Nephron progenitor cell (in vitro differentiated cells): ENCODE measurements around the gene CHST12.
"Not testable (repeated sequence)": the region's sequence is repeated elsewhere in the genome, so short reads cannot be mapped to it uniquely, and the experiment has no call there.

Experiments used
- DNase-seq: peaks from one replicate; pipeline ENCODE4 v3.0.0; 2021
- H3K27ac Mint-ChIP-seq: 2 replicates; pipeline ENCODE4 v1.8.0; 2021; ENCODE audit warnings: mild to moderate bottlenecking, moderate library complexity, mixed read lengths
- H3K27me3 Mint-ChIP-seq: 2 replicates; pipeline ENCODE4 v1.8.0; 2021; ENCODE audit warnings: mild to moderate bottlenecking, low read depth, mixed read lengths; ENCODE audit not compliant: poor library complexity
- H3K36me3 Mint-ChIP-seq: 2 replicates; pipeline ENCODE4 v1.8.0; 2021; ENCODE audit warnings: low read depth, mixed read lengths
- H3K4me1 Mint-ChIP-seq: 2 replicates; pipeline ENCODE4 v1.8.0; 2021; ENCODE audit warnings: mixed read lengths
- H3K4me3 Mint-ChIP-seq: 2 replicates; pipeline ENCODE4 v1.8.0; 2021; ENCODE audit warnings: mild to moderate bottlenecking, moderate library complexity, mixed read lengths
- H3K9me3 Mint-ChIP-seq: 2 replicates; pipeline ENCODE4 v1.8.0; 2021; ENCODE audit warnings: mild to moderate bottlenecking, moderate library complexity, mixed read lengths
- CTCF ChIP-seq: fragments of 200-600 bp; sonication (generic); IDR thresholded peaks from 2 replicates; pipeline ENCODE4 v1.5.0; 2021; ENCODE audit warnings: antibody characterized with exemption

The CHST12 gene

GRCh38 chr7:2412587-2413201 is 9.3 kb downstream of the CHST12 start:
- TF ChIP-seq CTCF, result no peak
- Mint-ChIP-seq H3K4me3 (no peak overlapping the region), H3K9me3 (no peaks in the 10 kb centered on the region), H3K4me1 (peaks cover 57% of the 10 kb centered on the region), H3K27me3 (no peaks in the 10 kb centered on the region), H3K27ac (no peak overlapping the region), H3K36me3 (peaks cover 15% of the 10 kb centered on the region)
- DNase-seq, result no peak

DNA sequence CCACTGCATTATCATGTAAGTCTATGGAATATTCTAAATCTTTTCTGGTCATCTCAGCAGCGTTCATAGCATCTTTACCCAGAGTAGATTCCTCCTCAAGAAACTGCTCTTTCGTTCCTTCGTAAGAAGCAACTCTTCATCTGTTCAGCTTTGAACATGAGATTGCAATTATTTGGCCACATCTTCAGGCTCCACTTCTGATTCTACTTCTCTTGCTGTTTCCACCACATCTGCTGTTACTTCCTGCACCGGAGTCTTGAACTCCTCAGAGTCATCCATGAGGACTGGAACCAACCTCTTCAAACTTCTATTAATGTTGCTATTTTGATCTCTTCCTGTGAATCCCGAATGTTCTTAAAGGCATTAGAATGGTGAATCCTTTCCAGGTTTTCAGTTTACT is 12.7 kb downstream of the CHST12 start:
- no peak for DNase-seq
- no peaks in the 10 kb centered on the region for H3K27me3 Mint-ChIP-seq
- no peak overlapping the region for H3K4me3 Mint-ChIP-seq
- no peak for TF ChIP-seq CTCF
- peak overlapping the region; percentile 1 for H3K27ac Mint-ChIP-seq
- no peaks in the 10 kb centered on the region for H3K9me3 Mint-ChIP-seq
- H3K36me3 Mint-ChIP-seq, result peaks cover 15% of the 10 kb centered on the region
- peaks cover 25% of the 10 kb centered on the region for H3K4me1 Mint-ChIP-seq

GRCh38 chr7:2416650-2417049 is 13.2 kb downstream of the CHST12 start:
- DNase-seq, result no peak
- no peak overlapping the region for H3K4me3 Mint-ChIP-seq
- H3K9me3 Mint-ChIP-seq, result no peaks in the 10 kb centered on the region
- no peak for TF ChIP-seq CTCF
- H3K27me3 Mint-ChIP-seq, result no peaks in the 10 kb centered on the region
- peak overlapping the region; percentile 8 for H3K27ac Mint-ChIP-seq
- peaks cover 15% of the 10 kb centered on the region for H3K36me3 Mint-ChIP-seq
- peaks cover 23% of the 10 kb centered on the region for H3K4me1 Mint-ChIP-seq

DNA sequence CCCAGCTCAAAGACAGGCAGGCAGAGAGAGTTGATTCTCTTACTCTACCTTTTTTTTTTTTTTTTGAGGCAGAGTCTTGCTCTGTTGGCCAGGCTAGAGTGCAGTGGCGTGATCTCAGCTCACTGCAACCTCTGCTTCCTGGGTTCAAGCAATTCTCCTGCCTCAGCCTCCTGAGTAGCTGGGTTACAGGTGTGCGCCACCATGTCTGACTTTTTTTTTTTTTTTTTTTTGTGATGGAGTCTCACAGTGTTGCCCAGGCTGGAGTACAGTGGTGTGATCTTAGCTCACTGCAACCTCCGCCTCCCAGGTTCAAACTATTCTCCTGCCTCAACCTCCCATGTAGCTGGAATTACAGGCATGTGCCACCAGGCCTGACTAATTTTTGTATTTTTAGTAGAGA is 13.8 kb downstream of the CHST12 start:
- H3K27ac Mint-ChIP-seq, DNase-seq, H3K9me3 Mint-ChIP-seq, H3K4me3 Mint-ChIP-seq, H3K27me3 Mint-ChIP-seq: not testable (repeated sequence)
- H3K36me3 Mint-ChIP-seq, result peaks cover 15% of the 10 kb centered on the region
- H3K4me1 Mint-ChIP-seq, result peaks cover 18% of the 10 kb centered on the region

GRCh38 chr7:2417981-2418481 is 14.6 kb downstream of the CHST12 start:
- no peak for TF ChIP-seq CTCF
- H3K4me1 Mint-ChIP-seq, result peaks cover 10% of the 10 kb centered on the region
- no peak overlapping the region for H3K27ac Mint-ChIP-seq
- H3K4me3 Mint-ChIP-seq, result no peak overlapping the region
- H3K27me3 Mint-ChIP-seq, result no peaks in the 10 kb centered on the region
- no peak for DNase-seq
- peaks cover 15% of the 10 kb centered on the region for H3K36me3 Mint-ChIP-seq
- no peaks in the 10 kb centered on the region for H3K9me3 Mint-ChIP-seq

DNA sequence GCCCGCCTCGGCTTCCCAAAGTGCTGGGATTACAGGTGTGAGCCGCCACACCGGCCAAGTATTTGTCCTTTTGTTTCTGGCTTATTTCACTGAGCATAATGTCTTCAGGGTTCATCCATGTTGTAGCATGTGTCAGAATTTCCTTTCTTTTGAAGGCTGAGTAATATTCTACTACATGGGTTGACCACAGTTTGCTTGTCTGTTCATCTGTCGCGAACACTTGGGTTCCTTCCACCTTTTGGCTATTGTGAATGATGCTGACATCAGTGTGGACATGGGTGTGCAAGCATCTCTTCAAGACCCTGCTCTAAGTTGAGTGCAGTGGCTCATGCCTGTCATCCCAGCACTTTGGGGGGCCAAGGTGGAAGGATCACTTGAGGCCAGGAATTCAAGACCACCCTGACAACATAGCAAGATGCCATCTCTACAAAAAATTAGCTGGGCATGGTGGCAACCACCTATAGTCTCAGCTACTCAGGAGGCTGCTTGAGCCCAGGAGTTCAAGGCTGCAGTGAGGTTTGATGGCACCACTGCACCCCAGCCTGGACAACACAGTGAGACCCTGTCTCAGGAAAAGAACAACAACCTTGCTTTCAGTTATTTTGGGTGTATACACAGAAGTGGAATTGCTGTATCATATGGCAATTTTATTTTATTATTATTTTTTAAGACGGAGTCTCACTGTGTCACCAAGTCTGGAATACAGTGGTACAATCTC is 17.0 kb downstream of the CHST12 start:
- Mint-ChIP-seq H3K4me3 (no peak overlapping the region), H3K27ac (no peak overlapping the region), H3K9me3 (no peaks in the 10 kb centered on the region), H3K36me3 (peaks cover 10% of the 10 kb centered on the region), H3K27me3 (no peaks in the 10 kb centered on the region), H3K4me1 (peaks cover 16% of the 10 kb centered on the region)
- no peak for DNase-seq
- TF ChIP-seq CTCF, result no peak
